Fibroblast of gingiva (primary cell): Measurements from ENCODE around the gene RNF112.
"Not testable (repeated sequence)": the region's sequence is repeated elsewhere in the genome, so short reads cannot be mapped to it uniquely, and the experiment has no call there.

Experiments
- DNase-seq: peaks from one replicate; pipeline ENCODE4 v3.0.0-alpha.2; 2011; ENCODE audit warnings: low read depth

RNF112 gene

DNA sequence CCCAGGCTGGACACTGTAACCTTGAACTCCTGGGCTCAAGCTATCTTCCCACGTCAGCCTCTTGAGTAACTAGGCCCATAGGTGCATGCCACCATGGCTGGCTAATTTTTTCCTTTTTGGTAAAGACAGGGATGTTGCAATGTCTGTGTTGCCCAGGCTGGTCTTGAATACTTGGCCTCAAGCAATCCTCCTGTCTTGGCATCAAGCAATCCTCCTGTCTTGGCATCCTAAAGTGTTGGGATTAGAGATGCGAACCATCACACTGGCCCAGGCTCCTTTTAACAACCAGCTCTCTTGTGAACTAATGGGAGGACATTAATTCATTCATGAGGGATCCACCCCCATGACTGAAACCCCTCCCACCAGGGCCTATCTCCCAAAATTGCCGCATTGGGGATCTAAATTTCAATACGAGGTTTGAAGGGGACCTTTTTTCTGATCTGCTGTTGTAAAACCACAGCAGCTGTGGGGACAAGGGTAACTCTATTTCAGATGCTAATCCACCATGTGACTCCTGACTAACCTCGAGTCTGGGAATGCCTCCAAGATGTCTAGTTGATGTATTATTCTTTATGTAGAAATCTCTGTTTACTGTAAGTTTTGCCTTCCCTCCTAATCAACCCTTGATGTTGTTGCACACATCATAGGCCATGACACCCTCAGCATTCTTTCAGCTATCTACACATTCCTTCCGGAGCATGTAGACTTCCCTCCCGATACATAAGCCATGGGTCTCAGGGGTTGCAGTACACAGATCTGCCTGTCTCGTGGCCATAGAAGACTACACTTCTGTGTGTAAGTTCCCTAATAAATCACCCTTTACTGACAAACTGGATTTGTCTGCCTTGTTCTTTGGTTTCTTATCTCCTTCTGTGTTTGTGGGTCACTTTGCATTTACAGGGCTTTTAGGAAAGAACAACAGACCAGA is 37.6 kb downstream of the RNF112 start:
- DNase-seq: peak; percentile 94

DNA sequence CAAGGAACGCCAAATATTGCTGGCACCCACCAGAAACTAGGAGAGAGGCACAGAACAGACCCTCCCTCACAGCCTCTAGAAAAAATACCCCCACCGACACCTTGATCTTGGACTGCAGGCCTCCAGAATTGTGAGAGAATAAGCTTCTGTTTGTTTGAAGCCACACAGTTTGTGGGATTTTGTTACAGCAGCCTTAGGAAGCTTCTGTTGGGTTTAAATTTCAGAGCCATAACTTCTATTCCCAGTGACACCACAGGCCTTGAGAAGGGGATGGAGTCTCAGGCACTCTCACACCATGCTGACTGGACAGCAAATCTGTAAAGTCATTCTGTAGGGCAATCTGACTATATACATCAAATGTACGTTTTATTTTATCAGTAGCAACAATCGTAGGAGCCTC is 38.6 kb downstream of the RNF112 start:
- DNase-seq: no peak

- no peak for DNase-seq
These were observed 42.3 kb downstream of the RNF112 start for GRCh38 chr17:19453296-19453695.

DNA sequence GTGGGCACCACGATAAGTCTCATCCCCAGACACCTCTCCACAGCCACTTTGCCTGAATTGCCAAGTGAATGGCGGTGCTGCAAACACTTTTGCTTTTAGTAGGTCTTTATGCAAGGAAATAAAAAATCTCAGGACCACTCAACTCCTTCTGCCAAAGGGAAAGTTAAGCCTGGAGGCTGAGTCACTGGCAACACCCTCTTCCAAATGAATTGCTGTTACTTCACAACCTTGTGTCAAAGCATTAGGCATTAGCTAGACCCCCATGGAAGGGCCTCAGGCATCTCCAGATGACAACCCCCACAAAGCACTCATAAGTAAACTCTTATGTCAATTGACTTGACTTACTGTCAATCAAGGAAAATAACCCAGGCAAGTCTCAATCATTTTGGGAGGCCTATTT is 43.0 kb downstream of the RNF112 start:
- DNase-seq: no peak

DNA sequence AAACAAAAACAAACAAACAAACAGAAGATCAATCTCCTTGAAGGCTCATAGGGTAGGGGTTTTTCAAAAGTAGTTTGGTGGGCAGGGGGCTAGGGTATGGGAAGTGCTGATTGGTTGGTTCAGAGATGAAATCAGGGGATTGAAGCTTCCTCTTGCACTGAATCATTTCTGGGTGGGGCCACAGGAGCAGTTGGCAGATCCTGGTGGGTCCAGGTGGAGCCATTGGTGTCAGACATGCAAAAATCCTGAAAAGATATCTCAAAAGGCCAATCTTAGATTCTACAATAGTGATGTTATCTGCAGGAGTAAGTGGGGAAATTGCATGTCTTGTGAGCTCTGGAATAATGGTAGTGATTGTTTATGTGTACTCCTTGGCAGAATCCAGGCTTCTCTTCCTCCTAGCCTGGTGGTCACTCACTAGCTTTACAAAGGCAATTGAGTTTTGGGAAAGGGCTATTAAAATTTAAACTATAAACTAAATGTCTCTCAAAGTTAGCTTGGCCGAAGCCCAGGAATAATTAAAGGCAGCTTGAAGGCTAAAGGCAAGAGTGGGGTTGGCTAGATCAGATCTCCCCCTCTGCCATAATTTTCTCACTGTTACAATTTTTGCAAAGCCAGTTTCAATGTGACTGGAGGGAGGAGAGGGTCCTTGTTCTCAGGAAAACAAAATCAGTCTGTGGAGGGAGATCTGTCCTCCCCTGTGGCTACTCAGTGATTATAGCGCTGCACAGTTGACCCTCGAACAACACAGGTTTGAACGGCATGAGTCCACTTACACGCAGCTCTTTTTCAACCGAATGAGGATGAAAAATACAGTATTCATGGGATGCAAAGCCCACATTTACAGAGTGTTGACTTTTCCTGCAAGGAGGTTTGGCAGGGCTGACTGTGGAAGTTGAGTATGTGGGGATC is 45.2 kb downstream of the RNF112 start:
- DNase-seq: no peak

- no peak for DNase-seq
These were observed 46.0 kb downstream of the RNF112 start for GRCh38 chr17:19457046-19457445.

- DNase-seq: no peak
These were observed 46.8 kb downstream of the RNF112 start for GRCh38 chr17:19457830-19458271.

GRCh38 chr17:19458481-19458880 is 47.4 kb downstream of the RNF112 start:
- not testable (repeated sequence) for DNase-seq

- not testable (repeated sequence) for DNase-seq
These were observed 48.1 kb downstream of the RNF112 start for GRCh38 chr17:19459018-19459655.

DNA sequence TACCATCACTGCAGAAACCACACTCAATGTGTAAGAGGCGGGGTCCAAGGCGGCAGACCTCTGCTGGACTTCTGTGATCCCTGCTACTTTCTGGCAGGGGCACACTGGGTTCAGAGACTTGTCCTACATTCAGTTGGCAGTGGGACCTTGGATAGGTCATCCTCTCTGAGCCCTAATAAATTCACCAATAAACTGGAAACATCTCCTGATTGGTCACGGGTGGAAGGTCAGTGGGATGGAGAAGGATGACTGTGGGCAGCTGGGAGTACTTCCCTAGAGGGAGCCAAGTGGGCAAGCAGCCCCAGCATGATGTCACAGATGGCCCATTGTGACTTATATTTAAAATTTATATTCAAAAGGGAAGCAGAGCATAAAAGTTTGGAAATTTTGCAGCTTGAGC is 49.7 kb downstream of the RNF112 start:
- no peak for DNase-seq

GRCh38 chr17:19461116-19461515 is 50.1 kb downstream of the RNF112 start:
- DNase-seq: no peak

GRCh38 chr17:19461681-19462080 is 50.6 kb downstream of the RNF112 start:
- DNase-seq: no peak

- not testable (repeated sequence) for DNase-seq
These were observed 51.5 kb downstream of the RNF112 start for GRCh38 chr17:19462456-19463035.

DNA sequence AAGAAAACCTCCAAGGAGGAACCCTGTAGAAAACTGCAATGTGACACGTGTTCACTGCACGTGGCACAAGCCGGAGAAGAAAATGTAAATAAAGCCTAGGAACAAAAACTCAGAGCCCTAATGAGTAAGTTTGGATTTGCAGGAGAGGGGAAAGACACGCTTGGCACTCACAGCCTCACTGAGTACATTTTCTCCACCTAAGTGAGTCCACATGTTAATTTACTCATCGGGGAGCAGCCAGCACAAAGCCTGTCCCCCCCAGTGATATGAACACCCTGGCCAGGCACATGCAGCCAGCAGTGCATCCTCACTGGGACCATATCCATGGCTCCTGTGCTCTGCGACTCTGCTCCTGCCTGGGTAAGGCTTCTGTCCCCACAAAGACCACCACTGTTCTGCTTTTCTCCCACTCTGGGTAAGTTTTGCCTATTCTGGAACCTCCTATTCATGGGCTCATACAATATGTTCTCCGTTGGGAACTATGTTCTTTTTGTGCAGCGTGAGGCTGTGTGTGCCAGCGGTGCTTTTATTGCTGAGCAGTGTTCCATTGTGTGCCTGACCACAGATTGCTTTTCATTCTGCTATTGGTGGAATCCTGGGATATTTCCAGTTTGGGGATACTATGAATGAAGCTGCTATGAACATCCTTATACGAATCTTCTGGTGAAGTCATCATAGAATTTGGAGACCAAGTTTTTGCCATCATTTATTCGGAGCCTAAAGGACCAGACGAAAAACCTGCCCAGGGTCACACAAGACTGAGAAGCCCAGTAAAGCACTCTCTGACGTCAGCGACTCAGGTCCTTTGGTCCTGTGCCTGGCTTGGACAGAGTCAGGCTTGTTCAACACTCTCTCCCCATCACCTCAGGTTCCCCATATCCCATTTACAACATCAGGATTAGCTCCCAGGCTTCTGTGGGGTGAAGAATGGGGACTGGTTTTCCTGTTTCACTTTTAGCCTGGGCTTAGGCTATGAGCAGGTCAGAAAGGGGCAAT is 53.3 kb downstream of the RNF112 start:
- DNase-seq: no peak
